K562 (cell line): ENCODE results near the gene KIAA2012. TPM values are rescaled to one million over a fixed set of nuclear protein-coding genes. Genes with fewer than 3 reads are reported as not detected.

ENCODE experiments used
- ATAC-seq: fragments of 200-7000 bp; cut with Tn5 transposase; 3 replicates; pipeline ENCODE4 v1.9.1; 2020; ENCODE audit warnings: moderate library complexity
- BruUV-seq: library from RNA; stranded (reverse); fragments of 400-500 nt; replicated peaks from 2 replicates; lab custom pipeline; 2021; lab: Mats Ljungman, UMichigan
- CTCF ChIA-PET: fragments of 300-600 bp; formaldehyde crosslinking; extraction: SDS; loops from one replicate; lab custom pipeline; 2021; ENCODE audit warnings: low intra/inter-chr PET ratio; lab: Yijun Ruan, JAX
- POLR2A ChIA-PET: fragments of 300-600, 350-650 bp; sonication (Branson Sonifier 250); formaldehyde crosslinking; extraction: SDS; loops from one replicate; lab custom pipeline; 2021; ENCODE audit warnings: antibody characterized with exemption, inconsistent platforms; lab: Yijun Ruan, JAX
- DNase-seq, 4 experiments: peaks; one replicate each; pipeline versions ENCODE4 v3.0.0 to v3.0.0-alpha.2; 2011 to 2018; ENCODE audit warnings: low spot score in 3 of 4, mixed read lengths in 3 of 4; ENCODE audit errors: extremely low read depth in 1 of 4
- FAIRE-seq: peaks from 2 replicates; lab custom pipeline; 2011; peaks lifted over from hg19 to GRCh38; lab: Jason Lieb, UNC
- H2AFZ ChIP-seq: 2 replicates; pipeline ENCODE4 v1.6.0; 2011; ENCODE audit warnings: low read depth, low read length, control low read depth, inconsistent platforms
- H3K27ac ChIP-seq: fragments of 200-600 bp; 3 replicates; pipeline ENCODE4 v1.8.0; 2011; ENCODE audit warnings: low read depth, mild to moderate bottlenecking, control low read depth, inconsistent platforms, low read length, moderate library complexity, mixed read lengths; ENCODE audit errors: extremely low read depth
- H3K27me3 ChIP-seq, 2 experiments: fragments of 300-600 bp in 1 of 2; 2 replicates in 1 of 2; 3 replicates in 1 of 2; pipeline versions ENCODE4 v1.6.0 to v1.8.0; 2011; ENCODE audit warnings: inconsistent platforms in 2 of 2, low read length in 2 of 2, mild to moderate bottlenecking in 1 of 2, mixed read lengths in 1 of 2, moderate library complexity in 1 of 2; ENCODE audit not compliant: control insufficient read depth in 2 of 2, insufficient read depth in 2 of 2
- H3K36me3 ChIP-seq: fragments of 300-600 bp; 3 replicates; pipeline ENCODE4 v1.8.0; 2011; ENCODE audit warnings: mild to moderate bottlenecking, low read length, inconsistent platforms; ENCODE audit not compliant: control insufficient read depth, insufficient read depth
- H3K4me1 ChIP-seq, 2 experiments: fragments of 200-600 bp in 1 of 2; replicated peaks in 1 of 2; 2 replicates in 1 of 2; 3 replicates in 1 of 2; pipeline versions ENCODE4 v1.5.1 to v1.8.0; 2011; ENCODE audit warnings: inconsistent platforms in 2 of 2, low read length in 2 of 2, mild to moderate bottlenecking in 1 of 2, mixed read lengths in 1 of 2, moderate library complexity in 1 of 2; ENCODE audit not compliant: control insufficient read depth in 2 of 2, insufficient read depth in 2 of 2
- H3K4me2 ChIP-seq: 2 replicates; pipeline ENCODE4 v1.6.1; 2011; ENCODE audit warnings: low read length, control low read depth, inconsistent platforms, mixed read lengths; ENCODE audit not compliant: insufficient read depth
- H3K4me3 ChIP-seq: fragments of 200-600 bp; sonication (generic), shearing (Covaris generic); 2 replicates; pipeline ENCODE4 v1.5.1; 2016; ENCODE audit warnings: control low read depth, inconsistent platforms
- H3K79me2 ChIP-seq: fragments of 200-600 bp; 3 replicates; pipeline ENCODE4 v1.8.0; 2011; ENCODE audit warnings: low read length, inconsistent platforms; ENCODE audit not compliant: control insufficient read depth, insufficient read depth
- H3K9ac ChIP-seq, 2 experiments: 2 replicates each; pipeline versions ENCODE4 v1.6.0 to v1.6.1; 2011; ENCODE audit warnings: low read depth in 2 of 2, low read length in 2 of 2, control low read depth in 1 of 2, inconsistent platforms in 1 of 2, mild to moderate bottlenecking in 1 of 2, mixed read lengths in 1 of 2; ENCODE audit not compliant: insufficient read depth in 1 of 2
- H3K9me1 ChIP-seq: one replicate; pipeline ENCODE4 v1.6.0; 2011; ENCODE audit warnings: inconsistent platforms, mild to moderate bottlenecking, low read length, moderate library complexity; ENCODE audit not compliant: control insufficient read depth, insufficient read depth
- H3K9me3 ChIP-seq: replicated peaks from 2 replicates; pipeline ENCODE4 v1.5.1; 2011; ENCODE audit warnings: low read depth, low read length, inconsistent platforms; ENCODE audit not compliant: control insufficient read depth, insufficient read depth
- H4K20me1 ChIP-seq: replicated peaks from 2 replicates; pipeline ENCODE4 v1.6.1; 2011; ENCODE audit warnings: low read length, inconsistent platforms, mixed read lengths; ENCODE audit not compliant: control insufficient read depth, insufficient read depth
- CBX1 ChIP-seq: sonication (generic); IDR thresholded peaks from 2 replicates; pipeline ENCODE4 v1.6.1; 2016; ENCODE audit warnings: antibody characterized with exemption, low read depth, mild to moderate bottlenecking
- CREB3 ChIP-seq: fragments of 450-650 bp; conservative IDR thresholded peaks from 2 replicates; pipeline ENCODE4 v1.6.1; 2016; ENCODE audit warnings: missing genetic modification characterization, low read depth, mild to moderate bottlenecking, missing compliant biosample characterization, moderate library complexity
- FOXP1 ChIP-seq: sonication (generic); formaldehyde crosslinking; IDR thresholded peaks from 2 replicates; pipeline ENCODE4 v1.8.0; 2022; ENCODE audit warnings: mild to moderate bottlenecking, missing genetic modification reagents
- GATAD2A ChIP-seq: fragments of 450-650 bp; IDR thresholded peaks from 2 replicates; pipeline ENCODE4 v1.6.1; 2017
- HLTF ChIP-seq: fragments of 450-650 bp; IDR thresholded peaks from 2 replicates; pipeline ENCODE4 v1.6.1; 2016
- HMG20B ChIP-seq: fragments of 250-450 bp; sonication (Bioruptor Pico); IDR thresholded peaks from 2 replicates; pipeline ENCODE4 v1.5.0; 2021; ENCODE audit warnings: mild to moderate bottlenecking
- KLF10 ChIP-seq: fragments of 250-450 bp; sonication (Bioruptor Pico); IDR thresholded peaks from 2 replicates; pipeline ENCODE4 v1.6.1; 2021; ENCODE audit warnings: matching md5 sums
- PCBP2 ChIP-seq: fragments of 200-400 bp; formaldehyde crosslinking; IDR thresholded peaks from 2 replicates; pipeline ENCODE4 v1.6.1; 2018; ENCODE audit warnings: low read length, low read depth, mild to moderate bottlenecking, moderate library complexity; ENCODE audit not compliant: poor library complexity, severe bottlenecking
- PRPF4 ChIP-seq: fragments of 200-400 bp; formaldehyde crosslinking; IDR thresholded peaks from one replicate; pipeline ENCODE4 v1.6.1; 2017; ENCODE audit warnings: low read length, low read depth, mild to moderate bottlenecking; ENCODE audit not compliant: insufficient read depth, poor library complexity, severe bottlenecking
- RAD51 ChIP-seq: fragments of 450-650 bp; IDR thresholded peaks from 2 replicates; pipeline ENCODE4 v1.7.1; 2016; ENCODE audit warnings: low read depth, mild to moderate bottlenecking, borderline replicate concordance
- RBM15 ChIP-seq: fragments of 200-400 bp; formaldehyde crosslinking; IDR thresholded peaks from 2 replicates; pipeline ENCODE4 v1.6.1; 2018; ENCODE audit warnings: mild to moderate bottlenecking, low read length, moderate library complexity; ENCODE audit not compliant: insufficient read depth
- SLC30A9 ChIP-seq: fragments of 250-450 bp; sonication (Bioruptor Pico); IDR thresholded peaks from 2 replicates; pipeline ENCODE4 v1.8.0; 2022; ENCODE audit warnings: mild to moderate bottlenecking, moderate library complexity
- SNRNP70 ChIP-seq: fragments of 200-400 bp; formaldehyde crosslinking; optimal IDR thresholded peaks from 2 replicates; pipeline ENCODE3; 2017; ENCODE audit warnings: low read depth, low read length
- SRSF7 ChIP-seq: fragments of 200-400 bp; formaldehyde crosslinking; optimal IDR thresholded peaks from 2 replicates; pipeline ENCODE3; 2017; ENCODE audit warnings: mild to moderate bottlenecking, low read depth, low read length
- TBP ChIP-seq: optimal IDR thresholded peaks from 2 replicates; pipeline ENCODE3; 2011; ENCODE audit warnings: low read depth, low read length, improper control_type of control experiment
- TCFL5 ChIP-seq: fragments of 250-450 bp; sonication (Bioruptor Pico); conservative IDR thresholded peaks from 2 replicates; pipeline ENCODE4 v1.6.1; 2021; ENCODE audit warnings: mild to moderate bottlenecking, moderate library complexity, matching md5 sums
- TFAM ChIP-seq: fragments of 250-450 bp; sonication (Bioruptor Pico); conservative IDR thresholded peaks from 2 replicates; pipeline ENCODE4 v1.5.0; 2021; ENCODE audit warnings: mild to moderate bottlenecking, moderate library complexity
- ZNF124 ChIP-seq: sonication (generic); formaldehyde crosslinking; IDR thresholded peaks from 2 replicates; pipeline ENCODE4 v1.8.1; 2022; ENCODE audit warnings: missing genetic modification reagents
- ZNF134 ChIP-seq: fragments of 250-450 bp; sonication (Bioruptor Pico); conservative IDR thresholded peaks from 2 replicates; pipeline ENCODE4 v1.4.0; 2020
- ZNF174 ChIP-seq: fragments of 250-450 bp; sonication (Bioruptor Pico); IDR thresholded peaks from 2 replicates; pipeline ENCODE4 v1.4.0; 2020; ENCODE audit warnings: mild to moderate bottlenecking
- ZNF583 ChIP-seq: fragments of 250-450 bp; sonication (Bioruptor Pico); IDR thresholded peaks from 2 replicates; pipeline ENCODE4 v1.4.0; 2020
- ZNF778 ChIP-seq: fragments of 450-650 bp; formaldehyde crosslinking; IDR thresholded peaks from 2 replicates; pipeline ENCODE4 v1.4.0; 2020; ENCODE audit warnings: mild to moderate bottlenecking, moderate library complexity
- WGBS: fragments of 100-300 bp; shearing (Covaris generic); methylation state at CpG from one replicate; pipeline ENCODE4 v1.1.6; 2016; ENCODE audit warnings: low coverage, mixed read lengths; ENCODE audit not compliant: insufficient coverage; ENCODE audit errors: missing lambda C conversion rate; 5-methylcytosine and 5-hydroxymethylcytosine counted together
- in situ Hi-C: fragments of 300-500 bp; cut with MboI; formaldehyde crosslinking; loops from 4 replicates; pipeline ENCODE4 v1.15.0; 2018; ENCODE audit warnings: inconsistent platforms, mixed read lengths
- intact Hi-C: fragments of 100-400 bp; cut with micrococcal nuclease; formaldehyde crosslinking; loops from 2 replicates; pipeline ENCODE4 v1.14.2; 2022
- polyA plus RNA-seq, 8 experiments: library from polyadenylated mRNA; depleted of rRNA in 4 of 8; stranded (reverse) in 5 of 8; unstranded in 3 of 8; fragments of >200 nt; fragmentation: Nextera tagmentation in 2 of 8; fragmentation: Illumina TruSeq in 1 of 8; extraction: Ambion mirVana in 2 of 8; extraction: Trizol in 1 of 8; gene quantifications; 2 replicates each; pipeline versions ENCODE4 v1.2.1 to v1.2.3, GENCODE V29; 2011 to 2014; ENCODE audit warnings: inconsistent platforms in 1 of 8, missing spikeins in 1 of 8
- total RNA-seq, 7 experiments: library from RNA; depleted of rRNA in 6 of 7; stranded (reverse); fragments of >200 nt in 6 of 7; fragmentation: Illumina TruSeq in 2 of 7; extraction: Trizol in 2 of 7; gene quantifications; 2 replicates each; pipeline versions ENCODE4 v1.2.1 to v1.2.3, GENCODE V29; 2011 to 2021; ENCODE audit warnings: low replicate concordance in 1 of 7
- TF ChIP-seq, protein P1 (sequence below): fragments of 250-450 bp; sonication (Bioruptor Pico); IDR thresholded peaks from 2 replicates; pipeline ENCODE4 v1.5.0; 2020; ENCODE audit warnings: mild to moderate bottlenecking, borderline replicate concordance

The KIAA2012 gene
- total and polyA plus RNA-seq, 9 of the 15 experiments (the other 6 are each of a cell fraction or from before 2014, with no cell fraction given), result not detected

DNA sequence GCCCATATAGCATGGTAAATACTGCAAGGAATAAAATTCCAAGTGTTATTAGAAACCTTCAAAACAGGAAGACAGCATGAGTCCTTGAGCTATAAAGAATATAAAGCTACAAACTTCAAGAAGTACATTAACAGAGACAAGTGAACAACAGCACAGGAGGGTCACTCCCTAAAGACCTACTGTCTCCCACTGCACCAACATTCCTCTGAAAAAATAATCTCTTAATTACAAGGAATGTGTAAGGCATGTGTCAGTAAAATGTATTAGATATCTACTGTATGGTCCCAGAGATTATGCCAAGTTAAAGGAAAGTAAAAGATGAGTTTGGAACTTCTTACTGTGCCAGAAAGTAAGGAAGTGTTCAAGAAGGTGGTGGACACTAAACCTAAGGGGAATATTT is 135.5 kb downstream of the KIAA2012 start (continued):
- no peak for TF ChIP-seq RBM15
- no peak for TF ChIP-seq PRPF4
- no peak for TF ChIP-seq SNRNP70
- no peak for TF ChIP-seq ZNF583
- TF ChIP-seq SRSF7, result no peak
- no peak for TF ChIP-seq ZNF778 (CRISPR knock-in tag)
- TF ChIP-seq FOXP1 (CRISPR knock-in tag), result no peak

- no peak overlapping the region for H3K27ac ChIP-seq
- FAIRE-seq, result no peak
- H3K27me3 ChIP-seq, result no peaks in the 10 kb centered on the region
- no peak overlapping the region for H3K9ac ChIP-seq
- CTCF ChIA-PET, result no interaction called here
- intact Hi-C loops, result no loop called here
- H3K79me2 ChIP-seq, result peaks cover 35% of the 10 kb centered on the region
- H3K4me2 ChIP-seq, result no peak overlapping the region
- no TSS peak for BruUV-seq
- no peaks in the 10 kb centered on the region for H3K9me3 ChIP-seq
- WGBS, result 100% methylated on average over 1 of the region's 1 CpG
- peaks cover 38% of the 10 kb centered on the region; the same call in 1 of the 3 replicates for H3K36me3 ChIP-seq
- in situ Hi-C loops, result no loop called here
- no peaks in the 10 kb centered on the region for H3K9me1 ChIP-seq
- no peak for ATAC-seq
- H2AFZ ChIP-seq, result no peak overlapping the region
- H3K4me3 ChIP-seq, result no peak overlapping the region
- H4K20me1 ChIP-seq, result no peaks in the 10 kb centered on the region
- no peak for DNase-seq
- H3K4me1 ChIP-seq, result no peaks in the 10 kb centered on the region; a peak in 1 of 5 replicates
- POLR2A ChIA-PET, result no interaction called here
- TF ChIP-seq TBP, result no peak
- TF ChIP-seq ZNF174, result no peak
- no peak for TF ChIP-seq RAD51
- no peak for TF ChIP-seq ZNF134 (CRISPR knock-in tag)
- no peak for TF ChIP-seq GATAD2A
- TF ChIP-seq, protein P1, sequence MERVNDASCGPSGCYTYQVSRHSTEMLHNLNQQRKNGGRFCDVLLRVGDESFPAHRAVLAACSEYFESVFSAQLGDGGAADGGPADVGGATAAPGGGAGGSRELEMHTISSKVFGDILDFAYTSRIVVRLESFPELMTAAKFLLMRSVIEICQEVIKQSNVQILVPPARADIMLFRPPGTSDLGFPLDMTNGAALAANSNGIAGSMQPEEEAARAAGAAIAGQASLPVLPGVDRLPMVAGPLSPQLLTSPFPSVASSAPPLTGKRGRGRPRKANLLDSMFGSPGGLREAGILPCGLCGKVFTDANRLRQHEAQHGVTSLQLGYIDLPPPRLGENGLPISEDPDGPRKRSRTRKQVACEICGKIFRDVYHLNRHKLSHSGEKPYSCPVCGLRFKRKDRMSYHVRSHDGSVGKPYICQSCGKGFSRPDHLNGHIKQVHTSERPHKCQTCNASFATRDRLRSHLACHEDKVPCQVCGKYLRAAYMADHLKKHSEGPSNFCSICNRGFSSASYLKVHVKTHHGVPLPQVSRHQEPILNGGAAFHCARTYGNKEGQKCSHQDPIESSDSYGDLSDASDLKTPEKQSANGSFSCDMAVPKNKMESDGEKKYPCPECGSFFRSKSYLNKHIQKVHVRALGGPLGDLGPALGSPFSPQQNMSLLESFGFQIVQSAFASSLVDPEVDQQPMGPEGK (CRISPR knock-in tag), result no peak
- no peak for TF ChIP-seq KLF10 (CRISPR knock-in tag)
- TF ChIP-seq CREB3, result no peak
- no peak for TF ChIP-seq TCFL5 (CRISPR knock-in tag)
- no peak for TF ChIP-seq CBX1
- no peak for TF ChIP-seq HLTF
- no peak for TF ChIP-seq ZNF124 (CRISPR knock-in tag)
- TF ChIP-seq PCBP2, result no peak
- TF ChIP-seq HMG20B, result no peak
- no peak for TF ChIP-seq TFAM (CRISPR knock-in tag)
- TF ChIP-seq SLC30A9 (CRISPR knock-in tag), result no peak
These were observed 142.1 kb downstream of the KIAA2012 start for GRCh38 chr2:202215179-202215578.
